Amniotic epithelial cell (primary cell): ENCODE measurements around the gene FAM222A.

Source experiments
- DNase-seq: peaks from one replicate; pipeline ENCODE4 v3.0.0-alpha.2; 2010; ENCODE audit warnings: low read depth

Gene FAM222A

GRCh38 chr12:109738209-109738608 is 24.6 kb downstream of the FAM222A start:
- no peak for DNase-seq

DNA sequence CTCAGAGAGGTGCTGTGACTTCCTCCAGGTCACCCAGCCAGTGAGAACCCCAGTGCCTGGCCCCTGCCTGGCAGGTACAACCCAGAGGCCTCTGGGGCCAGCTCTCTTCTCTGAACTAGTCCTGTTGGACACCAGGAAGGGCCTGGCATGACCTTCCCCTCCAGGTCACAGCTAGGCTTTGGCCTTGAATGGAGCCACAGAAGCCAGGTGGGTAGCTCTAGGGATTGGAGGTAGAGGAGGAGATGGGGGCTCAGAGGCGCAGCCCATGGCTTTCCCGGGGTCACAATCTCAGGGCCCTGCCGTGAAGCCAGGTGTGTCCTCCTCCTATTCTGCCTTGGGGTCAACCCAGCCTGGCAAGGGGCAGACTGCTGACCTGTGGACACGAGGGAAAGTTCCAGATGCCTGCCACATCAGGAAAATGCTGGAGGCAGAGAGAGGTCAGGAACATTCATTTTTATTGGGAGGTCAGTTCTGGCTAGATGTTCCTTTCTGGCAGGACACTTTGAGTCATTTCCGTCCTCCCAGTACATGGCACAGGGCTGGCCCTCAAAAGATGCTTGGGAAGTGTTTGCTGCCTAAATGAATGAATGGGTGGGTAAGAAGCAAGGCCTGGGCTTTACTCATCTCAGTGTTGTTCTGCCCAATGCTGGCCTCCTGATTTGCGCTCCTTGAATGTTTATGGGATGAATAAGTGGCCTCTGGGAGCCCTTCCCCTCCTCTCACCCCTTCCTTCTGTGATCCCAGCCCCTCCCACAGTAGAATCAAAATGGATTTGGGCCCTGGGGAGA is 25.4 kb downstream of the FAM222A start:
- no peak for DNase-seq

- no peak for DNase-seq
These were observed 26.4 kb downstream of the FAM222A start for GRCh38 chr12:109739747-109740693.

GRCh38 chr12:109740694-109741245 is 27.1 kb downstream of the FAM222A start:
- no peak for DNase-seq

- no peak for DNase-seq
These were observed 27.8 kb downstream of the FAM222A start for GRCh38 chr12:109741286-109741969.

DNA sequence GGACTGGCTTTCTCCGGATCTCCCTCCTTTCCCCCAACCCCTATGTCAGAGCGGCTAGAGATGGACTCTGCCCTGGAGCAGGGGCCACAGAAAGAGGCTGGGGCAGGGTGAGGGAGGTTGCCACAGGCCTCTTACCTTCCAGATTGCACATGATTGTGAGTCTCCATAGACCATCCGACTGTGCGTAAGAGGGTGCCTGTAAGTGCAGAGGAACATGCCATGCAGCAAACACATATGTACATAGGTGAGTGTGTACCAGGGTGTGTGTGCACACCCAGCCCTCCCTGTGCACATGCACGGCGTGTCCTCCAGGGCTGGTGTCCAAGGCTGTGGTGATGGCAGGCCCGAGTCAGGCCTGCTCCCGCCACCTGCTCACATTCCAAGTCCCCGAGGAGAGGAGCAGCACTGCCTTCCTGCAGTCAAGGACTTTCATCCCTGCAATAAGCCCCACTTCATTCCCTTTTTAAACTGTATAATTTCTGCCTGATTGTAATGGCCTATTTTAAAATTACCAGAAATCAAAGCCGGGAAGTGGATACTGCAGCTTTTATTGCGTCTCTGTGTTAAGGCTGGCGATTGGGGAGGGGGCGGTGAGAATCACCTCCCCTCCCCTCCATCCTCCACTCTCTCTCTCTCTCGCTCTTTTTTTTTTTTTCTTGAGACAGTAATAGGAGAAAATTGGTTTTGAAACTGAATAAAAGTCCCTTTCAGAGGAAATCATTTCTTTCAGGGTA is 28.5 kb downstream of the FAM222A start:
- DNase-seq: no peak

- no peak for DNase-seq
These were observed 29.7 kb downstream of the FAM222A start for GRCh38 chr12:109743076-109743910.

GRCh38 chr12:109744026-109744425 is 30.4 kb downstream of the FAM222A start:
- DNase-seq: no peak

DNA sequence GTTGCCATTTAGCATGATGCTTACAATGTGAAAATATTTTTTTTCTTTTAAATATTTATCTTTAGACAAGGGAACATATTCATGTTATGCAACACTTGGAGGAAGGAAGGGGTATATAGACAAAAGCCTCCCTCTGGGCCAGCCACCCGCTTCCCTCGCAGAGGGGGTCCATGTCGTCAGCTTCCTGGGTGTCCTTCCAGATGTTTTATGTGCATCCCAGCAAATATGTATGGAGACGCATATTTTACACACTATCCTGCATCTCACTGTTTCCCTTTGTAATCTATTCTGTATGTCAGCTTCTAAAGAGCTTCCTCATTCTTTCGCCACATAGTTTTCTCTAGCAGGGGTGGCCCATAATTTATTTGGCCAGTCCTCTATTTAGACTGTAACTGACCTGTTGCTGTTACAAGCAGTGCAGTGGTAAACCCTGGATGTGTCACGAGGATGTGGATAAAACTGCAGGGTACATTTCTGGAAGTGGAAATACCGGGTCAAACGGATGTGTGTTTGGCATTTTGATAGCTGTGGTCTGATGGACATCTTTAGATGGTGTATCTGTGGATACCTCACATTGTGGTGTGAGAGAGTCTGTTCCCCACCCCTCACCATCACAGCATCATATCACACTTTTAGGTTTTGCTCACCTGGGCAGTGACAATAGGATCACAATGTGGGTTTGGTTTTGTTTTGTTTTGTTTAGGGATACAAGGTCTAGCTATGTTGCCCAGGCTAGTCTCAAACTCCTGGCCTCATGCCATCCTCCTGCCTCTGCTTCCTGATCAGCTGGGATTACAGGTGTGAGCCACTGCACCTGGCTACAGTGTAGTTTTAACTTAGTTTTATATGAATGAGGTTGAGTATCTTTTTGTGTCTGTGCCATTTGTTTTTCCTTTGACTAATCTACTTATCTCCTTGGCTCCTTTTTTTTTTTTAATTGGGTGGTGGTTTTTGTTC is 31.6 kb downstream of the FAM222A start:
- DNase-seq: peak; percentile 6

DNA sequence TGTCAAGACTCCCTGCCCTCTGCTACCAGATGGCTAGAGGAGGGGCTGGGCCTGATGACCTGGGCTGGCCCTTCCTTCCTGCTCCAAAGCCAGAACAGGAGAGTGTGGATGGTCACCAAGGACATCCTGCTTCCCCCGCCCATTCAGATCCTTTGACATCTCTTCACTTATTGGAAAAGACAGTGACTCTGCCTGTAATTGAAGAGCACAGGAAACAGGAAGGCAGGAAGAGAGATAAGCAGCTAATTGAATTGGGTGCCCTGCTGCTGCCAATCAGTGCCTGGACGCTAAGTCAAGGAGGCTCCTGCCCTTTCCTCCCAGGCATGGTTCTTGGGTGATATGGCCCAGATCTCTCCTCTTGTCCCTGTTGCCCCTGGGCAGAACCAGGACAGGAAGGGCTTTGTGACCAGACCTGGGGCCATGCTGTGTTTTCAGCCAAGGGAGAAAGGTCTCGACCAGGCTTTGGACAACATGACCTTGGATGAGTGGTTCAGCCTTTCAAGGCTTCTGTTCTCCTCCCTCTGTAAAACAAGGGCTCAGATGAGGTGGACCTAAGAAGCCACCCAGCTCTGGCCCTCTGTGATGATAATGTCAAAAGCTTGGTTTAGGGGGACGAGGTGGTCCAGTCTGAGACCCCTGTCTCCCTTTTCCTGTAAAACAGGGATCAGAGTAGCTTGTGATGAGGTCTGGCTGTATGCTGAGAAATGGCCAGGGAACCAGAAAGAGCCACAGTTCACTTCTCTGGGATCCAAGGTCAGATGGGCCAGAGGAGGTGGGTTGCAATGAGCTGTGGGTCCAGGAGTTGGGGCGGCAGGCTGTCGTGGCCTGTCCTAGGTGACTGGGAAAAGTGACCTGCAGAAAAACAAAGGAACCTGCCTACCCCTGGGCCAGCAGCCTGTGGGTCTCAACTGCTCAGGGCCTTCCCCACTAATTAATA is 38.8 kb downstream of the FAM222A start:
- no peak for DNase-seq

GRCh38 chr12:109753054-109753401 is 39.4 kb downstream of the FAM222A start:
- DNase-seq: no peak

DNA sequence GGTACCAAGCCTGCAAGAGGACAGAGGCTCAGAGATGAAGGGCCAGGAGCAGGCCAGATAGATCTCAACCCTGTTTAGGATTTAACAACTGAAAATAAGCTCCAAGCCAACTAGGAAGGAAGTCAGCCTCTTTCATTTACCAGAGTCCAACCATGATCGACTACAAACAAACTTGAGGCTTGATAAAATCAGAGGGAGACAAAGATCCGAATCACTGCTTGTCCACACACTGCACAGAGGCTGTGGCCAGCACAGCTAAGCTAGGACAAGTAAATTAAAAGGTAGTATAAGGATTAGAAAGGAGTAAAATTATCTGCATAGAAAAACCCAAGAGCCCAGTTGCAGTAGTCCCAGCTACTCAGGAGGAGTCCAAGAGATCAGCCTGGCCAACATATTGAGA is 40.3 kb downstream of the FAM222A start:
- DNase-seq: no peak

GRCh38 chr12:109756457-109756856 is 42.8 kb downstream of the FAM222A start:
- no peak for DNase-seq

GRCh38 chr12:109757671-109758265 is 44.1 kb downstream of the FAM222A start:
- DNase-seq: no peak

DNA sequence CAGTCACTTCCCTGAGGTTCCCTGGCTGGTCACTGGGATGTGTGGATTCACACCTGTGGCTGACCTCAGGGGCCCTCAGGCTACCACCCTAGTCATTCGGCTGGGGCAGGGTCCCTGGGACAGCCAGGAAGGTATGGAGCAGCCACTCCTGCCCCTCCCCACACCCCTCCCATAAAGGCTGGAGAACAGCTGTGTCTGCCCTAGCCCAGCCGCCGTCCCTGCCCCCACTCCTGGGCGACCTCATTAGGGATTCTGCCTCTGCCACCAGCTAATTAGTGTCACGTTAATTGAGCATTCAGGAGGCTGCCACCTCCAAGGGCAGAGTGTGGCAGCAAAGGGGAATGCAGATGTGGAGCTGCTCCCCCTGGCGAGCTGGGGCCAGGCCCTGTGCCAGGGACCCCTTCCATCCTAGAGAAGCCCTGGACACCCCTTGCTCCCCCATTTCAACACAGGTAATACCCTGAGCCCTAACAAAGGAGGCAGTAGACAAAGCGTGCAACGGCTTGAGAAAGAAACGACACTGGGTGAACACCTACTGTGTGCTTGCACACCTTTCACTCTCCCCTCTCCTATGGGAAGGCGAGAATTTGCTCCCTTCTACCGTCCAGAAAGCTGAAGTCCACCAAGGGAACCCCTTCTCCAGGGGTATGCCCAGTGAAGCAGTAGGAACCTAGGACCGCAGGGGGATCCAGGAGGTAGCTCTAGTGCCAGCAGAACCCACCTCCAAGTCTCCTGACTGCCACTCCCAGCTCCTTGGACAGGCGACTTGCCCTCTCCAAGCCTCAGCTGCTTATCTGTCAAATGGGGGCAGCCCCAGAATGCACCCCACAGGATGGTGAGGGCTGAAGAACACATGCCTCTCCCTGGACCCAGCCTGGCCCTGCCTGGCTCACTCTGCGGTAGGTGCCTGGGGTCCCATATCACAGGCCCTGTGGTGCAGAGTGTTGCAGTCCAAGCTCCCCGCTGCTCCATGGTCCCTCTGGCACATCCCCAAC is 45.1 kb downstream of the FAM222A start:
- DNase-seq: no peak

- DNase-seq: no peak
These were observed 46.0 kb downstream of the FAM222A start for GRCh38 chr12:109759595-109759994.
